Measurements from ENCODE around the gene ZC3H6. TPM values are rescaled to one million over a fixed set of nuclear protein-coding genes. Genes with fewer than 3 reads are reported as not detected.
"Not testable (repeated sequence)": the region's sequence is repeated elsewhere in the genome, so short reads cannot be mapped to it uniquely, and the experiment has no call there.

ZC3H6 gene
- total RNA-seq, 1 donor from 2014 or later: 23.5 TPM

DNA sequence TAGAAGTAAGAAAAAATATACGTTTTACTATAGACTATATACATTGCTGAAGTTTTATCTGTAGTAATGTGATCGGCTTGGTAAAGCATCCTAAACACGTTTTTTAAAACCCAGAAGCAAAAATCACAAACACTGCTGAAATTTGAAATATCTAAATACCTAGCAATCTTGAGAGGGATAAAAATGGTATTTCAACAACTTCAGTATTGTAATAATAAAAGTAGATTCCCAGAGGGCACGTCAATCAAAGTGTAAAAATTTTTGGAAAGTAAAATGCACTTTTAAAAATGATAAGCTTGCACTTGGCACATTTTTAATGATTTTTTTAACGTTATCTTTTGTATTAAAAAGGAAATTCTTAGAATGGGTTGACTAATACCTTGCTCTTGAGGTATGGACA, 1.6 kb downstream of the ZC3H6 start:
- no peaks in the 10 kb centered on the region for H3K36me3 ChIP-seq
- H3K4me3 ChIP-seq: peak overlapping the region; percentile 80
- DNase-seq: no peak
- H3K27me3 ChIP-seq (ENCODE audit: low read depth): no peaks in the 10 kb centered on the region
- peaks cover 42% of the 10 kb centered on the region for H3K4me1 ChIP-seq
- TF ChIP-seq, protein P1, sequence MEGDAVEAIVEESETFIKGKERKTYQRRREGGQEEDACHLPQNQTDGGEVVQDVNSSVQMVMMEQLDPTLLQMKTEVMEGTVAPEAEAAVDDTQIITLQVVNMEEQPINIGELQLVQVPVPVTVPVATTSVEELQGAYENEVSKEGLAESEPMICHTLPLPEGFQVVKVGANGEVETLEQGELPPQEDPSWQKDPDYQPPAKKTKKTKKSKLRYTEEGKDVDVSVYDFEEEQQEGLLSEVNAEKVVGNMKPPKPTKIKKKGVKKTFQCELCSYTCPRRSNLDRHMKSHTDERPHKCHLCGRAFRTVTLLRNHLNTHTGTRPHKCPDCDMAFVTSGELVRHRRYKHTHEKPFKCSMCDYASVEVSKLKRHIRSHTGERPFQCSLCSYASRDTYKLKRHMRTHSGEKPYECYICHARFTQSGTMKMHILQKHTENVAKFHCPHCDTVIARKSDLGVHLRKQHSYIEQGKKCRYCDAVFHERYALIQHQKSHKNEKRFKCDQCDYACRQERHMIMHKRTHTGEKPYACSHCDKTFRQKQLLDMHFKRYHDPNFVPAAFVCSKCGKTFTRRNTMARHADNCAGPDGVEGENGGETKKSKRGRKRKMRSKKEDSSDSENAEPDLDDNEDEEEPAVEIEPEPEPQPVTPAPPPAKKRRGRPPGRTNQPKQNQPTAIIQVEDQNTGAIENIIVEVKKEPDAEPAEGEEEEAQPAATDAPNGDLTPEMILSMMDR (IDR thresholded peaks at IDR 0.05; ENCODE audit: borderline replicate concordance): no peak
- H3K27ac ChIP-seq (replicated peaks): peak overlapping the region; percentile 99
- no peaks in the 10 kb centered on the region for H3K9me3 ChIP-seq (replicated peaks)
- intact Hi-C loops (cut with micrococcal nuclease): no loop called here

DNA sequence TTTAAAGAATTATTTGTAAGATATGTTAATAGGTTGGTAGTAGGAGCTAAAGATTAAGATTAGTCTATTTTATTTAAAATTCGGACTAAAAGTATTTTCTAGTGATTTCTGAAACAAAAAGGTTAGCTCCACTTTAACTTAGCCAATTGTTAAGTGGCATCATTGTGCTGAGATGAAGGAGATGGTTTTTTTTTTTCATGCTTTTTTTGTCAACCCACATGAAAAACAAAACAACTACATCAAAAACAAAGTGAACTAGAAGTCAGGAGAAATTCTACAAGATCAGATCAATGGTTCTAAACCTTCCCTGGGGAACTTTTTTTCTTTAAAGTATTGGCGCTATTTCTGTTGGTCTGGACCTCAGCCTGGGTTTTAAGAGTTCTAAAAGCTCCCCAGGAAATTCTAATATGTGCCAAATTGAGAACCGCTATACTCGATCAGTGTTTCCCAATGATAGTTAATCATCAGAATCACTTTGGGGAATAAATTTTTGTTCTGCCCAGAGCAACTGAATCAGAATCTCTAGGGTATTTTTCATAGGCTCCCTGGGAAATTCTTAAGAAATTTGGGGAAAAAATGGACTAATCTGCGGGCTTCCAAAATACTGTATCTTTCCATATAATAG, 2.3 kb downstream of the ZC3H6 start:
- Histone ChIP-seq H3K4me1 (peaks cover 47% of the 10 kb centered on the region), H3K27ac (replicated peaks) (peak overlapping the region; percentile 99), H3K36me3 (no peaks in the 10 kb centered on the region), H3K27me3 (ENCODE audit: low read depth) (no peaks in the 10 kb centered on the region), H3K4me3 (no peak overlapping the region), H3K9me3 (replicated peaks) (no peaks in the 10 kb centered on the region)
- no peak for DNase-seq
- intact Hi-C loops (cut with micrococcal nuclease): no loop called here
- TF ChIP-seq, protein P1 (IDR thresholded peaks at IDR 0.05; ENCODE audit: borderline replicate concordance): no peak

- DNase-seq; H3K9me3 ChIP-seq (replicated peaks); intact Hi-C loops (cut with micrococcal nuclease); H3K36me3 ChIP-seq; H3K4me3 ChIP-seq; H3K27me3 ChIP-seq (ENCODE audit: low read depth): not testable (repeated sequence)
- H3K27ac ChIP-seq (replicated peaks): peak overlapping the region; percentile 16
- peaks cover 40% of the 10 kb centered on the region for H3K4me1 ChIP-seq
Observed at GRCh38 chr2:112282066-112282465, 6.7 kb downstream of the ZC3H6 start.

DNA sequence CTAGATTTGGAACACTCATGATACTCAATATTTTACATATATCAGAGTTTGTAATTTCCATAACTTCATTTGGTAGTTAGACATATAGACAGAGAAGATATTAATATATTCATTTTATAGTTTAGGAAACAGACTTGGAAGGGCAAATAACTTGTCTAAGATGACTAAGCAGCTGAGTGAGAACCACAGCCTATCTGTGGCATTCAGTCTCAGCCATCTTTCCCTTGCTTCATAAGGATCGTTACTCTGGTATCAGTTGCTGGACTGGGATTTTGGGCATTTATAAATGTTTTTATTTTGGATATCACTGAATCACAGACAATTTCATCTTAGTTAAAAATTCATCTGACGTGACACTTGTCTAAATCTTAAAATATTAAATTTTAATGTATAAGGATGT, 8.1 kb downstream of the ZC3H6 start:
- H3K27me3 ChIP-seq (ENCODE audit: low read depth); H3K36me3 ChIP-seq; H3K4me3 ChIP-seq; DNase-seq; H3K27ac ChIP-seq (replicated peaks); H3K9me3 ChIP-seq (replicated peaks); intact Hi-C loops (cut with micrococcal nuclease): not testable (repeated sequence)
- peaks cover 26% of the 10 kb centered on the region for H3K4me1 ChIP-seq

GRCh38 chr2:112290088-112290487, 14.7 kb downstream of the ZC3H6 start:
- Histone ChIP-seq H3K27me3 (ENCODE audit: low read depth) (no peaks in the 10 kb centered on the region), H3K4me3 (no peak overlapping the region), H3K27ac (replicated peaks) (no peak overlapping the region), H3K36me3 (no peaks in the 10 kb centered on the region), H3K4me1 (peaks cover 15% of the 10 kb centered on the region), H3K9me3 (replicated peaks) (no peaks in the 10 kb centered on the region)
- intact Hi-C loops (cut with micrococcal nuclease): no loop called here
- TF ChIP-seq, protein P1 (IDR thresholded peaks at IDR 0.05; ENCODE audit: borderline replicate concordance): no peak
- DNase-seq: no peak

- intact Hi-C loops (cut with micrococcal nuclease): no loop called here
- Histone ChIP-seq H3K27me3 (ENCODE audit: low read depth) (no peaks in the 10 kb centered on the region), H3K36me3 (no peaks in the 10 kb centered on the region), H3K9me3 (replicated peaks) (no peaks in the 10 kb centered on the region), H3K4me3 (no peak overlapping the region), H3K4me1 (peaks cover 21% of the 10 kb centered on the region), H3K27ac (replicated peaks) (no peak overlapping the region)
- DNase-seq: no peak
- TF ChIP-seq, protein P1 (IDR thresholded peaks at IDR 0.05; ENCODE audit: borderline replicate concordance): no peak
Observed at GRCh38 chr2:112290648-112291047, 15.3 kb downstream of the ZC3H6 start.
